SK-N-SH (cell line): ENCODE results near the gene SKI. TPM values are rescaled to one million over a fixed set of nuclear protein-coding genes. Genes with fewer than 3 reads are reported as not detected.

Experiments
- CTCF ChIA-PET: fragments of 300-600, 350-600 bp; formaldehyde crosslinking; extraction: SDS; loops from one replicate; lab custom pipeline; 2021; lab: Yijun Ruan, JAX
- POLR2A ChIA-PET: fragments of 350-600 bp; sonication (Branson Sonifier 250); formaldehyde crosslinking; extraction: SDS; loops from one replicate; lab custom pipeline; 2020; ENCODE audit warnings: antibody characterized with exemption, inconsistent platforms; lab: Yijun Ruan, JAX
- DNase-seq: peaks from one replicate; pipeline ENCODE4 v3.0.0; 2012
- H2AFZ ChIP-seq: fragments of 200-600 bp; sonication (generic); 2 replicates; pipeline ENCODE4 v1.8.1; 2016; ENCODE audit warnings: antibody characterized with exemption, mild to moderate bottlenecking, low read depth
- H3F3A ChIP-seq: fragments of 200-600 bp; sonication (generic); replicated peaks from 2 replicates; pipeline ENCODE3; 2016; ENCODE audit warnings: antibody characterized with exemption, mild to moderate bottlenecking; ENCODE audit not compliant: insufficient read depth
- H3K27ac ChIP-seq, 2 experiments: fragments of 200-500 bp in 1 of 2; fragments of 200-600 bp in 1 of 2; sonication (Bioruptor generic) in 1 of 2; sonication (generic), shearing (Covaris generic) in 1 of 2; 2 replicates each; pipeline versions ENCODE4 v1.5.1 to v1.6.1; 2014 to 2016; ENCODE audit warnings: low read depth in 2 of 2, inconsistent platforms in 1 of 2, low read length in 1 of 2, mild to moderate bottlenecking in 1 of 2, mixed read lengths in 1 of 2
- H3K27me3 ChIP-seq: fragments of 200-600 bp; sonication (generic), shearing (Covaris generic); 2 replicates; pipeline ENCODE4 v1.6.1; 2016; ENCODE audit warnings: mixed run types; ENCODE audit not compliant: insufficient read depth
- H3K36me3 ChIP-seq, 2 experiments: fragments of 200-500 bp in 1 of 2; fragments of 200-600 bp in 1 of 2; sonication (Bioruptor generic) in 1 of 2; sonication (generic) in 1 of 2; replicated peaks in 1 of 2; 2 replicates each; pipeline versions ENCODE3 to v1.5.1; 2014 to 2016; ENCODE audit warnings: low read length in 1 of 2, mild to moderate bottlenecking in 1 of 2; ENCODE audit not compliant: insufficient read depth in 2 of 2, control insufficient read depth in 1 of 2
- H3K4me1 ChIP-seq, 2 experiments: fragments of 200-500 bp in 1 of 2; fragments of 200-600 bp in 1 of 2; sonication (Bioruptor generic) in 1 of 2; sonication (generic), shearing (Covaris generic) in 1 of 2; 2 replicates each; pipeline versions ENCODE4 v1.5.1 to v1.6.1; 2014 to 2016; ENCODE audit warnings: low read depth in 1 of 2, low read length in 1 of 2, mixed run types in 1 of 2; ENCODE audit not compliant: insufficient read depth in 2 of 2, control insufficient read depth in 1 of 2
- H3K4me2 ChIP-seq: fragments of 200-600 bp; sonication (generic), shearing (Covaris generic); 2 replicates; pipeline ENCODE4 v1.6.1; 2017; ENCODE audit warnings: mixed run types
- H3K4me3 ChIP-seq, 2 experiments: fragments of 200-500 bp in 1 of 2; fragments of 200-600 bp in 1 of 2; sonication (Bioruptor generic) in 1 of 2; sonication (generic), shearing (Covaris generic) in 1 of 2; 2 replicates each; pipeline versions ENCODE4 v1.5.1 to v1.8.1; 2014 to 2016; ENCODE audit warnings: low read depth in 2 of 2, inconsistent platforms in 1 of 2, low read length in 1 of 2, mild to moderate bottlenecking in 1 of 2, mixed read lengths in 1 of 2, moderate library complexity in 1 of 2
- H3K79me2 ChIP-seq: fragments of 200-600 bp; sonication (generic); 2 replicates; pipeline ENCODE4 v1.8.1; 2017; ENCODE audit warnings: mild to moderate bottlenecking; ENCODE audit not compliant: insufficient read depth
- H3K9ac ChIP-seq: fragments of 200-600 bp; sonication (generic); 2 replicates; pipeline ENCODE4 v1.6.1; 2017; ENCODE audit warnings: mixed run types
- H3K9me2 ChIP-seq: fragments of 200-600 bp; sonication (generic); 2 replicates; pipeline ENCODE4 v1.6.1; 2017; ENCODE audit warnings: mixed run types
- H3K9me3 ChIP-seq: fragments of 200-600 bp; sonication (generic); 2 replicates; pipeline ENCODE4 v1.6.1; 2017; ENCODE audit warnings: mixed run types, mild to moderate bottlenecking, moderate library complexity
- H4K20me1 ChIP-seq: fragments of 200-600 bp; sonication (generic); 2 replicates; pipeline ENCODE4 v1.6.1; 2017; ENCODE audit warnings: mild to moderate bottlenecking, mixed run types; ENCODE audit not compliant: insufficient read depth
- CHD2 ChIP-seq: fragments of 150-350 bp; IDR thresholded peaks from 2 replicates; pipeline ENCODE4 v1.6.1; 2018; ENCODE audit warnings: low read length; ENCODE audit not compliant: partially characterized antibody
- ELF1 ChIP-seq: IDR thresholded peaks from 2 replicates; pipeline ENCODE4 v1.4.0; 2012
- GABPA ChIP-seq: IDR thresholded peaks from 2 replicates; pipeline ENCODE4 v1.4.0; 2012; ENCODE audit warnings: low read depth, mild to moderate bottlenecking
- JUND ChIP-seq: IDR thresholded peaks from 2 replicates; pipeline ENCODE4 v1.4.0; 2012
- MEF2A ChIP-seq: IDR thresholded peaks from 2 replicates; pipeline ENCODE4 v1.4.0; 2012; ENCODE audit warnings: low read depth, borderline replicate concordance
- MXI1 ChIP-seq: IDR thresholded peaks from 2 replicates; pipeline ENCODE4 v1.6.1; 2012; ENCODE audit warnings: mild to moderate bottlenecking, low read depth, low read length, improper control_type of control experiment
- POLR2AphosphoS5 ChIP-seq: IDR thresholded peaks from 2 replicates; pipeline ENCODE4 v1.6.1; 2012; ENCODE audit warnings: low read depth, low read length
- RCOR1 ChIP-seq: fragments of 150-350 bp; IDR thresholded peaks from 2 replicates; pipeline ENCODE4 v1.6.1; 2017; ENCODE audit warnings: antibody characterized with exemption, low read length
- RFX5 ChIP-seq: IDR thresholded peaks from 2 replicates; pipeline ENCODE4 v1.6.1; 2012; ENCODE audit warnings: mild to moderate bottlenecking, improper control_type of control experiment, low read length
- RXRA ChIP-seq: IDR thresholded peaks from 2 replicates; pipeline ENCODE4 v1.4.0; 2012; ENCODE audit warnings: low read depth, mild to moderate bottlenecking, borderline replicate concordance
- TAF1 ChIP-seq: IDR thresholded peaks from 2 replicates; pipeline ENCODE4 v1.6.1; 2012; ENCODE audit warnings: low read depth, mild to moderate bottlenecking, low read length, moderate library complexity, borderline replicate concordance
- TEAD4 ChIP-seq: IDR thresholded peaks from 2 replicates; pipeline ENCODE4 v1.4.0; 2012; ENCODE audit warnings: mild to moderate bottlenecking, borderline replicate concordance; ENCODE audit not compliant: insufficient read depth
- YY1 ChIP-seq: IDR thresholded peaks from 2 replicates; pipeline ENCODE4 v1.4.0; 2012; ENCODE audit warnings: low read depth, mild to moderate bottlenecking
- WGBS: methylation state at CpG from one replicate; pipeline ENCODE4 v1.1.6; 2017; ENCODE audit warnings: low lambda C conversion rate; 5-methylcytosine and 5-hydroxymethylcytosine counted together
- polyA plus RNA-seq, 3 experiments: library from polyadenylated mRNA; depleted of rRNA; stranded (reverse); fragments of >200 nt; gene quantifications; 2 replicates each; pipeline ENCODE4 v1.2.3, GENCODE V29; 2012
- TF ChIP-seq, protein P1 (sequence below): IDR thresholded peaks from 2 replicates; pipeline ENCODE4 v1.6.1; 2012; ENCODE audit warnings: mild to moderate bottlenecking, low read depth, low read length, moderate library complexity
- TF ChIP-seq, protein P2 (sequence below): IDR thresholded peaks from 2 replicates; pipeline ENCODE4 v1.4.0; 2012; ENCODE audit warnings: low read depth, borderline replicate concordance

The SKI gene
- polyA plus RNA-seq, 1 of the 3 experiments (the other 2 are of a cell fraction): 7.2 TPM

DNA sequence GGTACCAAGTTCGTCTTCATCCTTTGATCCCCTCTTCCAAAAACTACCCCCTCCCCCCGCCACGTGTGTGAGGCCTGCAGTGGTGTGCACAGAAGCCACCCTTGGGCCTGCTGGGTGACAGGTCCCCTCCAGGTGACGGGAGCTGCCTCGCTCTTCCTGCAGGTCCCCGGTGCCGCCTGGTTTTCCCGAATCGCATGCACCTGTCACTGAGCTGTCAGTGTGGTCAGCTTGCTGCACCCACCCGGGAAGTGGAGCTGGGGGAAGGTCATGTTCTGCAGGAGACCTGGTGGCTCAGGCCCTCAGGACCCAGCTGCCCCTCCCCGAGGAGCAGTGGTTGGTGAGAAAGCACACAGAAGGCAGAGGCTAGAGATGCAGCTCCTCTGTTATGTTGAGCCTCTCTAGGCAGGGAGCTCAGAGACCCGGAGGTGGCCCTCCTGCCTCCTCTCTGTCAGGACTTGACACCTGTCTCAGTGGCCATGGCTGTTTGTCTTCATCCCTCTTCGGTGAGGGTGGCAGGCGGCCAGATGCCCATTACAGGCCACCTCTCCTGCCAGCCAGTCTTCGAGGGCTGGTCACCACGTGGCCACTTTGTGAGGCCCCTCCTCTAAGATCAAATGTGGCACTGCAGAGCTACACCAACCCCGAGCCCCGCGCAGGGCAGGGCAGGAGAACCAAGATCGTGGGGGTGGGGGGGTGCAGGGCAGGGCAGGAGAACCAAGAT, 60.9 kb downstream of the SKI start:
- Histone ChIP-seq H3K9me2 (no peaks in the 10 kb centered on the region), H3K4me3 (no peak overlapping the region), H3F3A (no peaks in the 10 kb centered on the region), H3K27ac (peak overlapping the region in 1 of 2 experiments; percentile 30; a peak in 1 of 4 replicates), H4K20me1 (peaks cover 94% of the 10 kb centered on the region), H3K79me2 (peaks cover 96% of the 10 kb centered on the region), H2AFZ (no peak overlapping the region), H3K9ac (no peak overlapping the region), H3K4me1 (peaks cover 0 to 47% of the 10 kb centered on the region in 2 experiments; a peak in 2 of 4 replicates), H3K36me3 (no peaks in the 10 kb centered on the region), H3K9me3 (no peaks in the 10 kb centered on the region), H3K27me3 (no peaks in the 10 kb centered on the region), H3K4me2 (no peak overlapping the region)
- CTCF ChIA-PET: interaction anchor here (1.1 to 1.3 kb wide), 2 partner anchors 10 to 26 kb away, joined by 3 read pairs; no protein-coding TSS in a partner anchor
- 90% methylated on average over 16 of the region's 20 CpGs for WGBS
- TF ChIP-seq ELF1: no peak
- no peak for TF ChIP-seq RXRA
- TF ChIP-seq, protein P1, sequence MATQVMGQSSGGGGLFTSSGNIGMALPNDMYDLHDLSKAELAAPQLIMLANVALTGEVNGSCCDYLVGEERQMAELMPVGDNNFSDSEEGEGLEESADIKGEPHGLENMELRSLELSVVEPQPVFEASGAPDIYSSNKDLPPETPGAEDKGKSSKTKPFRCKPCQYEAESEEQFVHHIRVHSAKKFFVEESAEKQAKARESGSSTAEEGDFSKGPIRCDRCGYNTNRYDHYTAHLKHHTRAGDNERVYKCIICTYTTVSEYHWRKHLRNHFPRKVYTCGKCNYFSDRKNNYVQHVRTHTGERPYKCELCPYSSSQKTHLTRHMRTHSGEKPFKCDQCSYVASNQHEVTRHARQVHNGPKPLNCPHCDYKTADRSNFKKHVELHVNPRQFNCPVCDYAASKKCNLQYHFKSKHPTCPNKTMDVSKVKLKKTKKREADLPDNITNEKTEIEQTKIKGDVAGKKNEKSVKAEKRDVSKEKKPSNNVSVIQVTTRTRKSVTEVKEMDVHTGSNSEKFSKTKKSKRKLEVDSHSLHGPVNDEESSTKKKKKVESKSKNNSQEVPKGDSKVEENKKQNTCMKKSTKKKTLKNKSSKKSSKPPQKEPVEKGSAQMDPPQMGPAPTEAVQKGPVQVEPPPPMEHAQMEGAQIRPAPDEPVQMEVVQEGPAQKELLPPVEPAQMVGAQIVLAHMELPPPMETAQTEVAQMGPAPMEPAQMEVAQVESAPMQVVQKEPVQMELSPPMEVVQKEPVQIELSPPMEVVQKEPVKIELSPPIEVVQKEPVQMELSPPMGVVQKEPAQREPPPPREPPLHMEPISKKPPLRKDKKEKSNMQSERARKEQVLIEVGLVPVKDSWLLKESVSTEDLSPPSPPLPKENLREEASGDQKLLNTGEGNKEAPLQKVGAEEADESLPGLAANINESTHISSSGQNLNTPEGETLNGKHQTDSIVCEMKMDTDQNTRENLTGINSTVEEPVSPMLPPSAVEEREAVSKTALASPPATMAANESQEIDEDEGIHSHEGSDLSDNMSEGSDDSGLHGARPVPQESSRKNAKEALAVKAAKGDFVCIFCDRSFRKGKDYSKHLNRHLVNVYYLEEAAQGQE: no peak
- TF ChIP-seq MEF2A: no peak
- TF ChIP-seq POLR2AphosphoS5: no peak
- no peak for TF ChIP-seq MXI1
- no peak for TF ChIP-seq JUND
- no peak for TF ChIP-seq GABPA
- TF ChIP-seq YY1: no peak
- no peak for TF ChIP-seq RFX5
- POLR2A ChIA-PET: interaction anchor here (1.1 to 1.6 kb wide), 2 partner anchors 19 to 60 kb away, joined by 3 to 4 read pairs; no protein-coding TSS in a partner anchor
- no peak for DNase-seq

DNA sequence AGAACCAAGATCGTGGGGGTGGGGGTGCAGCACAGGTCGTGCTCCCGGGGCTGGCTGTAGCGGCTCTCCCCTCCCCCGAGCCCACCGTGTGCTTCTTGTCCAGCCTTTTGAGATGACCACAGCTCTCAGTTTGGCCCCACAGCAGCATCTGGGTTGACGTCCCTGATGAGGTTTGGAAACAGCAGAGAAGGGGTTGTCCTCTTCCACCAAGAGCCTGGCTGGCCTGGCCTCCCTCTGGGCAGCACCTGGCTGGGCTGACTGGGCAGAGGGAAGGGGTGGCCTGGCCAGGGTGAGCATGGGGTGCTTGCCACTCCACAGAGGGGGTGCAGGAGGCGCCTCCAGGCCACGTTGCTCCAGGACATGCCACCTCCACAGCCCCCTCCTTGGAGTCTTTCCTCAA, 61.5 kb downstream of the SKI start:
- Histone ChIP-seq H3K9me3 (no peaks in the 10 kb centered on the region), H3K4me3 (no peak overlapping the region), H3F3A (no peaks in the 10 kb centered on the region), H3K4me1 (peaks cover 0 to 47% of the 10 kb centered on the region in 2 experiments; a peak in 2 of 4 replicates), H3K79me2 (peaks cover 96% of the 10 kb centered on the region), H4K20me1 (peaks cover 94% of the 10 kb centered on the region), H3K27me3 (no peaks in the 10 kb centered on the region), H2AFZ (no peak overlapping the region), H3K4me2 (no peak overlapping the region), H3K36me3 (no peaks in the 10 kb centered on the region), H3K27ac (peak overlapping the region in 1 of 2 experiments; percentile 56; a peak in 1 of 4 replicates), H3K9ac (no peak overlapping the region), H3K9me2 (no peaks in the 10 kb centered on the region)
- ChIA-PET CTCF (interaction anchor here (1.3 to 2.4 kb wide), 2 partner anchors 17 to 25 kb away, joined by 3 to 5 read pairs; no protein-coding TSS in a partner anchor), POLR2A (interaction anchor here (1.1 to 1.6 kb wide), 2 partner anchors 19 to 60 kb away, joined by 3 to 4 read pairs; no protein-coding TSS in a partner anchor)
- 78% methylated on average over 1 of the region's 9 CpGs for WGBS
- no peak for DNase-seq
- no peak for TF ChIP-seq MEF2A
- TF ChIP-seq TEAD4: no peak
- TF ChIP-seq, protein P1: no peak
- no peak for TF ChIP-seq GABPA
- TF ChIP-seq RCOR1: no peak
- TF ChIP-seq CHD2: no peak
- TF ChIP-seq, protein P2, sequence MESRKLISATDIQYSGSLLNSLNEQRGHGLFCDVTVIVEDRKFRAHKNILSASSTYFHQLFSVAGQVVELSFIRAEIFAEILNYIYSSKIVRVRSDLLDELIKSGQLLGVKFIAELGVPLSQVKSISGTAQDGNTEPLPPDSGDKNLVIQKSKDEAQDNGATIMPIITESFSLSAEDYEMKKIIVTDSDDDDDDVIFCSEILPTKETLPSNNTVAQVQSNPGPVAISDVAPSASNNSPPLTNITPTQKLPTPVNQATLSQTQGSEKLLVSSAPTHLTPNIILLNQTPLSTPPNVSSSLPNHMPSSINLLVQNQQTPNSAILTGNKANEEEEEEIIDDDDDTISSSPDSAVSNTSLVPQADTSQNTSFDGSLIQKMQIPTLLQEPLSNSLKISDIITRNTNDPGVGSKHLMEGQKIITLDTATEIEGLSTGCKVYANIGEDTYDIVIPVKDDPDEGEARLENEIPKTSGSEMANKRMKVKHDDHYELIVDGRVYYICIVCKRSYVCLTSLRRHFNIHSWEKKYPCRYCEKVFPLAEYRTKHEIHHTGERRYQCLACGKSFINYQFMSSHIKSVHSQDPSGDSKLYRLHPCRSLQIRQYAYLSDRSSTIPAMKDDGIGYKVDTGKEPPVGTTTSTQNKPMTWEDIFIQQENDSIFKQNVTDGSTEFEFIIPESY: no peak
- TF ChIP-seq TAF1: no peak
